Glomerular endothelial cell (primary cell): ENCODE data around the gene CPM. TPM values are rescaled to one million over a fixed set of nuclear protein-coding genes. Genes with fewer than 3 reads are reported as not detected.

Experiments used
- DNase-seq: peaks from one replicate; pipeline ENCODE4 v3.0.0-alpha.2; 2011; ENCODE audit warnings: low read depth, low spot score; ENCODE audit errors: extremely low read depth
- total RNA-seq: library from RNA; depleted of rRNA; stranded (reverse); fragments of >200 nt; gene quantifications from 2 replicates; pipeline ENCODE4 v1.2.3, GENCODE V29; 2015

Gene CPM
- total RNA-seq = 2.0 and 4.4 TPM in 2 replicates

DNA sequence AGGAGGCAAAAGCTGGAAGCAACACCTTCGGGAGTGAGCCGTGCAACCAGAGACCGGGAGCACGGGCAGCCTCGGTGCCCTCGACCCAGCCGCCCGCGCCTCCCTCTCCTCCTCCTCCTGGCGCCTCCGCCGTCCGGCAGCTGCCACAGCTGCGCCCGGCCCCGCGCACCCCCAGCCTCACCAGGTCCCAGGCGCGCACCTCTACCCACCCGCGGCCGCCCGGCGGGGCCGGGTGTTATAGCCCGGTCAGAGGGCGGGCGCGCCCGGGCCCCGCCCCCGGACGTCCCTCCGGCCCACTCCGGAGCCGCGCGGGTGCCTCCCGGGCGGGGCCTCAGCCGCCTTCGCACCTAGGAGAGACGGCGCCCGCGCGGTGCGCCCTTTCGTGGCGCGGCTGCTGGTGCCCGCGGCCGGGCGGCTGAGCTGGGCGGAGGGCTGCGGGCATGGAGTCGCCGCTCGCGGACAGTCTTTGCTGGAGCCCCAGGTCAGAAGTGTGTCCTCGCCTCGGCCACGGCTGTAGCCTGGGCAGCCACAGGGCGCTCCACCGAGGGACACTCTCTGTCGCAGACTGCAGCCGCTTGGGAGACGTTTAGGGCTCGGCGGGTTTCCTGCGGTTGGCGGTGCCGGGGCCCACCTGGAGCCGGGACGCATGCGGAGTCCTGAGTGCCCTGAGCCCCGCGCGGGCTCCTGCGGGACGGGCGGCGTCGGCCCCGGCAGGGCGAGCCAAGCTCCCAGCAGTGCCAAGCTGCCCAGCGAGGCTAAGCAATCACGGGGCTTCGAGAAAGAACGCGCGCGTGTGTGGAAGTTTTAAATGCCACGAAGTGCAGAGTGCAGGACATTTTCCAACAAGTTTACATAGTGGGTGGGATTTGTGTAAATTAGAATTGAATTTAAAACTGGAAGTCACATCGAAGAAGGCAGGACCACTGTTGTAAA is at the start of gene CPM:
TSS of gene CPM (minus strand) at position 211 of the 933 bp plus-strand sequence. CDS start 334 bp downstream, outside the sequence.
- DNase-seq = no peak

DNA sequence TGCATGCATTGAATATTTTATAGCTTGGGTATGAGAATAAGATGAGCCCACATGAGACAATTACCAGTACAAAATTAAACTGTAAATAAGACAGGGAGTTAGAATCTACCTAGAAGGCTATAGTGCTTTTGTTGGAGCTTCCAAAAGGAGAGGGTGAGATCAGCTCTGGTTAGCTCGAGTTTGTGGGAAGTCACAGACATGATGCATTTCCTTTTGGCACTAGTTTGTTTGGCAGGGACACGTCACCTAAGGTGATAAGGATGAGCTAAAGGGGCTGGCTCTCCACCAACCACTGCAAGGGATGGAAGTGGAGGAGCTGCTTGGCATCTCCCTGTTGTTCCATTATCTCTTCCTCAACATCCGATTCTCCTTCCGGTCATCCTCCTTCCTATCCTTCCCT is 48.5 kb upstream of the CPM start:
- no peak for DNase-seq

DNA sequence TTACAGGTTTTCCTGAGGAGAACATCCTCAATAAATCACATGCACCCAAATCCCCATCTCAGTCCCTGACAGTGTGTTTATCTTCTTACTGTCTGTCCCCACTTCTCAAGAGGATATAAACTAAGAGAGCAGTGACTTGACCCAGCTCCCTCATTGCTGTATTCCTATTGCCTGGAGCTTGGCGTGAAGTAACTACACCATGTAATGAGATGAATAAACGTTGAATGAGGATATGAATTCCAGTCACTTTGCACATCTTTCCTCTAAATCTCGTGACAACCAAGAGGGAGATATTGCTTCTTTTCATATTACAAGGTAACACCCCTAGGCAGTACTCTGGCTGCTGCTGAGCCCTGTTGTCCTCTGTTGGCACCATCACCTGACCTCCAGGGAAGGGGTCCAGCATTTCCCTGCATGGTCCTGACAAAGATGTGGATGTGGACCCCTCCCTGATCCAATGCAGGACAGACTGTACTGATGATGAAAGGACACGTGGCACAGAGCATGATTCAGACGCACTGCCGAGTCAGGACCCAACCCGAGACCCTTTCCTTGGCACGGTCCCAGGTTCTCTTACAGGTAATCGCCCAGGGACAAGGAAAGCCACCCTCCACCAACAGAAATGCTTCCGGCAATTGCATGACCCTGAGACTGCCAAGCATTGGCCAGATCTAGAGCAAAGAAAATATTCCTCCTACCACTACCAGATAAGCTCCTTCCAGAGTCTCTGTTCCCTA is 47.7 kb upstream of the CPM start:
- no peak for DNase-seq

- no peak for DNase-seq
These were observed 45.7 kb upstream of the CPM start for GRCh38 chr12:68978678-68979077.

DNA sequence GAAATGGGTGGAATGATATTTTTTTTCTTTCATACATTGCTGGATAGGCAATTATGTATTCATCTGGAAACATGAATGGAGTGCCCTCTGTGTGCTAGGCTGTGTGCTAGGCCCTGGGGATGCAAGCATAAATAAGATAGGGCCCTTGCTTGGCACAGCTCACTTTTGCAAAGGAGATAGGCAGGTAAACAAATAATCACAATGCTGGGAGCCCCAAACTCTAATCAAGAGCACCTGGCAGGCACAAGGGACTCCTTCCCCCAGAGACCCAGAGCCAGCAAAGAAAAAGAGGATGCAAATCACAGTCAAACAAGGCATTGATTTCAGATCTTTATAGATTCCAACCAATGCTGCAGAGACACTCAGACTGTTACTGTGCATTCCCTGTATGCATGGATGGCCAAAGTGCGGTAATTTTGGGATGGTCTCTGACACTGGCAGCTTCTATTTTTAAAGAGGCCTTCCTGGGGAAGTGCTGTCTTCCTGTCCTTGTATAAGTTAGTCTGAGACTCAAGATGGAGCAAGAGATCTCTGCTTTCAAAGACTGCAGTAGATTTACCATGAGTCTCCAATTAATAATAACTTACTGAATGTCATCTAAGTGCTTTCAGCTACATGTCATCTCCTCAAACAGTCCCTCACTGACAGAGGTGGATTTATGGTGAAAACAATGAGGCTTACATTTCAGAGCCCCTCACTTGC is 45.1 kb upstream of the CPM start:
- DNase-seq = no peak

DNA sequence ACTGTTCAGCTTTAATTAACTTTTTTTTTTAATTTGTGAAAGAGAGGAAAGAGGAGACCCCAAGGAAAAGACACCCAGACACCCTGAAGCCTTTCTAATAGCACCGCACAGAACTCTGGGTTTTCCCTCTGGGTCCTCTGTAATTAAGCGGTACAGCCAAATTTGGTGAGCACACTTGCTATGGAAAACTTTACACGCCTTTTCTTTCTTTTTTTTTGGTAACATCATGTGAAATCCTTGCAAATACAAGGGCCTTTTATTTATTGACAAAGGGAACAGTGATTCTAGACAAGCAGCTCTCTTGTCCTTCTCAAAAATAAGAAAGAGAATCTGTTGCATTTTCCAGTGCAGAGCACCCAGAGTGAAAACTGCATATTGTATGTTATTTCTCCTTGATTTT is 44.4 kb upstream of the CPM start:
- no peak for DNase-seq

GRCh38 chr12:68976395-68976841 is 43.4 kb upstream of the CPM start:
- DNase-seq = no peak

DNA sequence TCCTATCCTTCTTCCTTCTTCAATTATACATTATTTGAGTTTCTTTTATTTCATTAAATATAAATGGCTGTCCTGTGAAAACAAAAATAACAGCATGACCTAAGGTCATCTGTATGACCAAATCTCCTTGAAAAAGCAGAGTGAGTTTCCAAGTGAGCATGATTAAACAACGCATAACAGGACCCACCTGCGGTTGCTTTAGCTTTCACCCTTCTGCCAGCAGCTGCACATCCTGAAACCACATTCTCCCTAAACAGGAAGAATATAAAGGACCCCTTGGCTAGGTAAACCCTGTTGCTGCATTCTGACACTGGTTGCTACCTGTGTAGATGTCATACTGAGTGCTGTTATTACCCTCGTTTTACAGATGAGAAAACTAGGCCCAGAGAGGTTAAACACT is 42.8 kb upstream of the CPM start:
- no peak for DNase-seq

- no peak for DNase-seq
These were observed 39.6 kb upstream of the CPM start for GRCh38 chr12:68972595-68972994.

GRCh38 chr12:68971404-68971803 is 38.4 kb upstream of the CPM start:
- DNase-seq = no peak

DNA sequence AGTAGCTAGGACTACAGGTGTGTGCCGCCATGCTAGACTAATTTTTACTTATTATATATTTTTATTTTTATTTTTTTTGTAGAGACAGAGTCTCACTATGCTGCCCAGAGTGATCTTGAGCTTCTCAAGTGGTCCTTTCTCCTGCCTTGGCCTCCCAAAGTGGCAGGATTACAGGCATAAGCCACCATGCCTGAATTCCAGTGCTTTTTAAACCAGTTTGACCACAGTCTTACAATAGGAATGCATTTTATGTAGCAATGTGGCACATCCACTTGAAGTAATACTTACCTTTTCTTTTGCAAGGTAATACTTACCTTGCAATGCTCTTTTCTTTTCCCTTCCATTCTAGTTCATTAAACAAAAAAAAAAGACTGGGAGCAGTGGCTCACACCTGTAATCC is 38.0 kb upstream of the CPM start:
- no peak for DNase-seq

- DNase-seq = no peak
These were observed 37.3 kb upstream of the CPM start for GRCh38 chr12:68970306-68970705.

DNA sequence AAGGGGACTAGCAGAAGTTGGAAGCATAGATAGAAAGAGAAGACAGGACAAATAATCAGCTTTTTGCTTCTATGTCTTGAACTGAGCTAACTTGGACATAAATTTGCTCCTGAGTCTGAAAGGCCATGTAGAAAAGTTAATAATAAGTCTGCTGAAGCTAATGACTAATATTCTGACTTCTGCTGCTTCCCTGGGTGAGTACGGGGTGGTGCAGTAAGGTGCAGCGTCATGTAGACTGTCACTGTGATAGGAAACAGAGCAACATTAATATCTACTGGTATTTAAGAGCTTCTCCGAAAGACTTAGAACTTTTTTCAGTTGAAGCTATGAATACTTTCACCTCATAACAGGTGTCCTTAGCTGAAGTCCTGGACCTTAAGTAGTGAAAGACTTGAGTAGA is 34.1 kb upstream of the CPM start:
- DNase-seq = no peak

DNA sequence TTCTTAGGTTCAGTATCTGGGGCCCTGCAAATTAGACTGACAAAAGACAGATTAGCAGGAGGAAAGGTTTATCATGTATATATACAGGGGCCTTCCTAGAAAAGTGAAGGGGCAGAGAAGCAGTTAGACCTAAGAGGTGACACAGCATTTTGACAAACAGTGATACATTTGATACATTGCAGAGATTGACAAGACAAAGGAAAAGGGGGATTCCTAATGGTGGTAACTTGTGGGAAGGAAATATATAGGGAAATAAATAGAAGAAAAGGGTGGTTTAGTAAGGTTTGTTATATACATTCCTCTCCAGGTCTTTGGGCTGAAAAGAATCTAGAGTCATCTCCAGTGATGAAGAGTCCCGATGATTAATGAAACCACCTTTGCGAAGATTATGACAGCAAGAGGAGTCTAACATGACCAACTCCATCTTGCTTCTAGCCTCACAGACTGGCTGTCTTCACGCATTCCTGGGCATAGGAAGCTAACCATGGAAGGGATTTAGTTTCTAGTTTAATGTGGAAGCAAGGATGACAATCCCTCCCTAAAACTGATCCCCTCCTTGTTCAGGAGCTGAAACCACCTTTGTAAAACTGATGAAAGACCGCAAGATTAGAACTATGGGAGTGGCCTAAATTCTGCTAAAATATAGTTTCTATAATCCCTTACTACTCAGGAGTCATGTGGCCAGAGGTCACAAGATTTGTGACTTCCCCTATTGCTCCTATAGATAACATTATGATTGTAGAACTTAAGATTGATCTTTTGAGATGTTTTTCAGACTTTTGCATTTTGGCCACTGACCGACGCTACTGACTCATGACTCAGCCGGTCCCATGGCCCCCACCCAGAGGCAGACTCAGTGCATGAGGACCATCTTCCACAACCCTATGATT is 31.1 kb upstream of the CPM start:
- DNase-seq = no peak

DNA sequence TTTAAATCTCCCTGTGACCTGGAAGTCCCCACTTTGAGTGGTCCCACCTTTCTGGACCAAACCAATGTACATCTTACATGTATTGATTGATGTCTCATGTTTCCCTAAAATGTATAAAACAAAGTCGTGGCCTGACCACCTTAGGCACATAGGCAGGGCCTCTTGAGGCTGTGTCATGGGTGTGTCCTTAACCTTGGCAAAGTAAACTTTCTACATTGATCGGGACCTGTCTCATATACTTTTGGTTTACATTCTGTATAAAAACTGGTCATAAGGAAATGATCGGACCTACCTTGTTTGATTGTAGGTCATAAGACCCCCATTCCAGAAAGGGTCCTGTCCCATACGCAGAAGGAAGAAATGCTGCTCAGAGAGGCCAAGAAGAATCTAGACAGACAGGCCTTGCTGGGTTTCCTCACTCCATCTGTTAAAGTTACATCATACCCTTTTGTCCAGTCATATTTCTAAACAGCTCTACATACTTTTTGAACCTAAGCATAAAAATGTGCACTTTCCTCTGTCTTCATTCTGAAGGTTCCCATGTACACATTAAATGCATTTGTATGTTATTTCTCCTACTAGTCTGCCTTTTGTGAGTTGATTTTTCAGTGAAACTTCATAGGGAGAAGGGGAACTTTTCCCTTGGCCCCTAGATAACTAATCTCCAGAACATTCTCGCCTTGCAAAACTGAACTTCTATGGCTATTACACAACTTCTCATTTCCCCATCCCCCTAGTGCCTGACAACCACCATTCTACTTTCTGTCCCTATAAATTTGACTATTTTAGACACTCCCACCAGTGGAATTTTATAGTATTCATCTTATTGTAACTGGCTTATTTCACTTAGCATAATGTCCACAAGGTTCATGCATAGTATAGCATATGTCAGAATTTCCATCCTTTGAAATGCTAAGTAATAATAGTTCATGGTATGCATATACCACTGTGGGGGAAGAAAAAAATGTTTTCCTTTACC is 30.2 kb upstream of the CPM start:
- DNase-seq = no peak

GRCh38 chr12:68959891-68960464 is 27.0 kb upstream of the CPM start:
- no peak for DNase-seq

DNA sequence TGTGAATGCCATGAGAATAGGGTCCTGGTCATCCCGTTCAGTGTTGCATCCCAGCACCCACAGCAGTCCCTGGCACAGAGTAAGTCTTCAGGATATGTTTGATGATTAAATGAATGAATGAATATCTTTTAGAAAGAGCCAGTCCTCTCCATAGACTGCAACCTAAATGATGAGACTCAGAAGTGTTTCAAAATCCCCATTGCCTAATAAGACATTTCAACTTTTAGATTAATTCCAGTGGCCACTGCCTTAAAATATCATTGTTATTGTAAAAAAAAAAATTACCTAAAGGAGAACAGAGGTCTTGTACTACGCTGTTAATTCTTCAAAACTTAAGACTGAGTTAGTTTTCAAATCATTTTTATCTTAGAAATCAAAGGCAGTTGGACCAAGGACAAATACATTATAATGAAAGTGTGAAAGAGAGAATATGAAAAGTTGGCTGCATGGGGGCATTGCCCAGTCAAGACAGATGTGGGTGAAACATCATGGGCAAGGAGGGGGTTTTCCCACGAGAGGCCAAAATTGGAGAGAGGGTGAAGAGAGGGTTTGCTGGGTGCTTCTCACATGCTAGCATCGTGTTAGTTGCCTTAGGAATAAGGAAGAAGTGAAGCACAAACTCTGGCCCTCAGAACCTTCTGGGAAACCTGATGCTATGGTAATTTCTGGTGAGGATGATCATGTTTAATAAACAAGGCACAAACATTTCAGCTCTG is 26.3 kb upstream of the CPM start:
- no peak for DNase-seq

- DNase-seq = no peak
These were observed 25.4 kb upstream of the CPM start for GRCh38 chr12:68958322-68958721.
